HEK293 (cell line): ENCODE data around the gene TMEM150B.

Source experiments
- BCL11A ChIP-seq: fragments of 450-650 bp; formaldehyde crosslinking; IDR thresholded peaks from 2 replicates; pipeline ENCODE4 v1.5.1; 2016; ENCODE audit warnings: low read depth, missing biosample characterization, missing genetic modification characterization
- KLF1 ChIP-seq: fragments of 450-650 bp; formaldehyde crosslinking; IDR thresholded peaks from 2 replicates; pipeline ENCODE4 v1.5.1; 2016; ENCODE audit warnings: missing biosample characterization, missing genetic modification characterization
- KLF17 ChIP-seq: fragments of 450-650 bp; formaldehyde crosslinking; IDR thresholded peaks from 2 replicates; pipeline ENCODE4 v1.5.1; 2016; ENCODE audit warnings: missing biosample characterization, missing genetic modification characterization
- SALL2 ChIP-seq: fragments of 450-650 bp; formaldehyde crosslinking; IDR thresholded peaks from 2 replicates; pipeline ENCODE4 v1.5.0; 2017; ENCODE audit warnings: missing biosample characterization, mild to moderate bottlenecking, missing genetic modification characterization, borderline replicate concordance
- SP3 ChIP-seq: fragments of 450-650 bp; formaldehyde crosslinking; IDR thresholded peaks from 2 replicates; pipeline ENCODE4 v1.5.1; 2016; ENCODE audit warnings: missing biosample characterization, missing genetic modification characterization
- TRIM28 ChIP-seq: IDR thresholded peaks from 2 replicates; pipeline ENCODE4 v1.6.1; 2011; ENCODE audit warnings: low read length, control low read depth, borderline replicate concordance
- YY2 ChIP-seq: fragments of 450-650 bp; formaldehyde crosslinking; IDR thresholded peaks from 2 replicates; pipeline ENCODE4 v1.5.1; 2016; ENCODE audit warnings: missing biosample characterization, missing genetic modification characterization
- ZIC2 ChIP-seq: fragments of 450-650 bp; formaldehyde crosslinking; IDR thresholded peaks from 2 replicates; pipeline ENCODE4 v1.5.1; 2016; ENCODE audit warnings: missing biosample characterization, missing genetic modification characterization
- ZNF138 ChIP-seq: fragments of 450-650 bp; formaldehyde crosslinking; IDR thresholded peaks from 2 replicates; pipeline ENCODE4 v1.5.1; 2016; ENCODE audit warnings: missing biosample characterization, missing genetic modification characterization, borderline replicate concordance
- ZNF169 ChIP-seq: fragments of 450-650 bp; formaldehyde crosslinking; IDR thresholded peaks from 2 replicates; pipeline ENCODE4 v1.5.1; 2016; ENCODE audit warnings: missing biosample characterization, missing genetic modification characterization
- ZNF214 ChIP-seq: fragments of 450-650 bp; formaldehyde crosslinking; IDR thresholded peaks from 2 replicates; pipeline ENCODE4 v1.5.1; 2017; ENCODE audit warnings: missing biosample characterization, mild to moderate bottlenecking, missing genetic modification characterization, borderline replicate concordance
- ZNF292 ChIP-seq: fragments of 450-650 bp; formaldehyde crosslinking; IDR thresholded peaks from 2 replicates; pipeline ENCODE4 v1.5.1; 2016; ENCODE audit warnings: low read depth, missing biosample characterization, missing genetic modification characterization, borderline replicate concordance
- ZNF341 ChIP-seq: fragments of 450-650 bp; formaldehyde crosslinking; IDR thresholded peaks from 2 replicates; pipeline ENCODE4; 2016; ENCODE audit warnings: low read depth, missing biosample characterization, missing genetic modification characterization
- ZNF354C ChIP-seq: fragments of 450-650 bp; formaldehyde crosslinking; IDR thresholded peaks from 2 replicates; pipeline ENCODE4 v1.5.1; 2016; ENCODE audit warnings: missing biosample characterization, missing genetic modification characterization, low read depth, borderline replicate concordance
- ZNF366 ChIP-seq: fragments of 450-650 bp; formaldehyde crosslinking; conservative IDR thresholded peaks from 2 replicates; pipeline ENCODE4 v1.5.1; 2016; ENCODE audit warnings: missing biosample characterization, missing genetic modification characterization
- ZNF391 ChIP-seq: fragments of 450-650 bp; formaldehyde crosslinking; IDR thresholded peaks from 2 replicates; pipeline ENCODE4 v1.5.1; 2016; ENCODE audit warnings: low read depth, missing biosample characterization, missing genetic modification characterization, borderline replicate concordance
- ZNF404 ChIP-seq: fragments of 450-650 bp; formaldehyde crosslinking; IDR thresholded peaks from 2 replicates; pipeline ENCODE4 v1.5.1; 2017; ENCODE audit warnings: missing biosample characterization, missing genetic modification characterization
- ZNF416 ChIP-seq: fragments of 450-650 bp; formaldehyde crosslinking; IDR thresholded peaks from 2 replicates; pipeline ENCODE4 v1.5.1; 2016; ENCODE audit warnings: missing biosample characterization, missing genetic modification characterization
- ZNF501 ChIP-seq: fragments of 450-650 bp; formaldehyde crosslinking; IDR thresholded peaks from 2 replicates; pipeline ENCODE4 v1.5.1; 2016; ENCODE audit warnings: missing biosample characterization, missing genetic modification characterization
- ZNF555 ChIP-seq: fragments of 450-650 bp; formaldehyde crosslinking; conservative IDR thresholded peaks from 2 replicates; pipeline ENCODE4 v1.5.1; 2017; ENCODE audit warnings: missing biosample characterization, mild to moderate bottlenecking, missing genetic modification characterization, inconsistent platforms
- ZNF571 ChIP-seq: fragments of 450-650 bp; formaldehyde crosslinking; IDR thresholded peaks from 2 replicates; pipeline ENCODE4 v1.5.0; 2017; ENCODE audit warnings: missing biosample characterization, missing genetic modification characterization
- ZNF596 ChIP-seq: fragments of 450-650 bp; IDR thresholded peaks from 2 replicates; pipeline ENCODE4 v1.5.0; 2018; ENCODE audit warnings: missing biosample characterization, mild to moderate bottlenecking, missing genetic modification characterization, moderate library complexity
- ZNF621 ChIP-seq: fragments of 450-650 bp; formaldehyde crosslinking; IDR thresholded peaks from 2 replicates; pipeline ENCODE4 v1.5.1; 2017; ENCODE audit warnings: missing biosample characterization, missing genetic modification characterization
- ZNF629 ChIP-seq: fragments of 450-650 bp; formaldehyde crosslinking; IDR thresholded peaks from 2 replicates; pipeline ENCODE4 v1.5.1; 2017; ENCODE audit warnings: missing biosample characterization, missing genetic modification characterization
- ZNF639 ChIP-seq: fragments of 450-650 bp; formaldehyde crosslinking; IDR thresholded peaks from 2 replicates; pipeline ENCODE4 v1.5.1; 2016; ENCODE audit warnings: missing biosample characterization, missing genetic modification characterization
- ZNF654 ChIP-seq: fragments of 450-650 bp; formaldehyde crosslinking; IDR thresholded peaks from 2 replicates; pipeline ENCODE4 v1.5.1; 2016; ENCODE audit warnings: low read depth, missing biosample characterization, missing genetic modification characterization
- ZNF670 ChIP-seq: fragments of 450-650 bp; formaldehyde crosslinking; IDR thresholded peaks from 2 replicates; pipeline ENCODE4 v1.5.1; 2016; ENCODE audit warnings: missing biosample characterization, missing genetic modification characterization, low read depth
- ZNF707 ChIP-seq: fragments of 450-650 bp; formaldehyde crosslinking; IDR thresholded peaks from 2 replicates; pipeline ENCODE4 v1.5.1; 2016; ENCODE audit warnings: missing biosample characterization, missing genetic modification characterization
- ZNF768 ChIP-seq: fragments of 450-650 bp; formaldehyde crosslinking; IDR thresholded peaks from 2 replicates; pipeline ENCODE4 v1.5.1; 2018; ENCODE audit warnings: missing biosample characterization, mild to moderate bottlenecking, missing genetic modification characterization
- ZNF785 ChIP-seq: fragments of 450-650 bp; formaldehyde crosslinking; IDR thresholded peaks from 2 replicates; pipeline ENCODE4 v1.5.1; 2016; ENCODE audit warnings: missing biosample characterization, missing genetic modification characterization
- ZNF792 ChIP-seq: fragments of 450-650 bp; formaldehyde crosslinking; IDR thresholded peaks from 2 replicates; pipeline ENCODE4 v1.5.1; 2016; ENCODE audit warnings: missing biosample characterization, missing genetic modification characterization
- ZNF830 ChIP-seq: fragments of 450-650 bp; IDR thresholded peaks from 2 replicates; pipeline ENCODE4 v1.5.0; 2018; ENCODE audit warnings: missing biosample characterization, missing genetic modification characterization, low read depth, mild to moderate bottlenecking, moderate library complexity
- ZNF843 ChIP-seq: fragments of 450-650 bp; formaldehyde crosslinking; IDR thresholded peaks from 2 replicates; pipeline ENCODE4 v1.5.1; 2016; ENCODE audit warnings: missing biosample characterization, missing genetic modification characterization
- ZSCAN16 ChIP-seq: fragments of 450-650 bp; formaldehyde crosslinking; IDR thresholded peaks from 2 replicates; pipeline ENCODE4 v1.5.1; 2016; ENCODE audit warnings: missing biosample characterization, missing genetic modification characterization
- ZSCAN23 ChIP-seq: fragments of 450-650 bp; formaldehyde crosslinking; IDR thresholded peaks from 2 replicates; pipeline ENCODE4 v1.5.1; 2016; ENCODE audit warnings: missing biosample characterization, missing genetic modification characterization
- TF ChIP-seq, protein P1 (sequence below): fragments of 450-650 bp; formaldehyde crosslinking; IDR thresholded peaks from 2 replicates; pipeline ENCODE4 v1.5.1; 2016; ENCODE audit warnings: missing biosample characterization, missing genetic modification characterization
- TF ChIP-seq, protein P2 (sequence below): fragments of 450-650 bp; formaldehyde crosslinking; IDR thresholded peaks from 2 replicates; pipeline ENCODE4 v1.5.1; 2016; ENCODE audit warnings: missing biosample characterization, missing genetic modification characterization

The TMEM150B gene

DNA sequence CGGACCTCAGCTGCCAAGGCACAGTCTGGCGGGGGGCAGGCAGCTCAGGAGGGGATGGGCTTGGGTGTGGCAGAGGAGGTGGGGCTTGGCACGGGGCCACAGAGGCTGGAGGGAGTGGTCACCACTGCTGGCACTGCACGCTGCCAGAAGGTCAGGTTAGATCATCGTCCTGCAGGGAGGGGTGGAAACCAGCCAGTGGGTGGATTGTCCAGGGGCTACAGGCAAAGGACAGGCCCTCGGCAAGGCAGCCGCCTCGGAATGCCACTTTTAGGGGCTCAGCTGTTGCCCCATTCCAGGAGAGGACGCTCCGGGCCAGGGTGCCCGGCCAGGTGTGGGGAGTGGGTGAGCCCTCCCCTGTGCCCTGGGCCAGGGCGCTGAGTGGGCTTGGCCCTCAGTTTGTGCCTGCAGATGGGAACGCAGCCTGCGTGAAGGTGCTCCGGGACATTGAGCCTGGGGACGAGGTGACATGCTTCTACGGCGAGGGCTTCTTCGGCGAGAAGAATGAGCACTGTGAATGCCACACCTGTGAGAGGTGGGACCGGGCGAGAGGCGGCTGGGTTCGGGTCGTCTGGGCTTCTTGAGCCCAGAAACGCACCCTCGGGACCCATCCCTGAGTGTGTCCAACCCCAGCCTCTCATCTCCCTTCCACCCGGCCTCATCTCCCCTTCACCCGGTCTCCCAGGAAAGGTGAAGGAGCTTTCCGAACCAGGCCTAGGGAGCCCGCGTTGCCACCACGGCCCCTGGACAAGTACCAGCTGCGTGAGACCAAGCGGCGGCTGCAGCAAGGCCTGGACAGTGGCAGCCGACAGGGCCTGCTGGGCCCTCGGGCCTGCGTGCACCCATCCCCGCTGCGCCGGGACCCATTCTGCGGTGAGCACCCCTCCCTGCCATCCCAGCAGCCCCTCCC lies 20.9 kb upstream of the TMEM150B start (continued):
- TF ChIP-seq ZNF639 (tag by site-specific recombination): no peak
- TF ChIP-seq, protein P1, sequence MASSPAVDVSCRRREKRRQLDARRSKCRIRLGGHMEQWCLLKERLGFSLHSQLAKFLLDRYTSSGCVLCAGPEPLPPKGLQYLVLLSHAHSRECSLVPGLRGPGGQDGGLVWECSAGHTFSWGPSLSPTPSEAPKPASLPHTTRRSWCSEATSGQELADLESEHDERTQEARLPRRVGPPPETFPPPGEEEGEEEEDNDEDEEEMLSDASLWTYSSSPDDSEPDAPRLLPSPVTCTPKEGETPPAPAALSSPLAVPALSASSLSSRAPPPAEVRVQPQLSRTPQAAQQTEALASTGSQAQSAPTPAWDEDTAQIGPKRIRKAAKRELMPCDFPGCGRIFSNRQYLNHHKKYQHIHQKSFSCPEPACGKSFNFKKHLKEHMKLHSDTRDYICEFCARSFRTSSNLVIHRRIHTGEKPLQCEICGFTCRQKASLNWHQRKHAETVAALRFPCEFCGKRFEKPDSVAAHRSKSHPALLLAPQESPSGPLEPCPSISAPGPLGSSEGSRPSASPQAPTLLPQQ (tag by site-specific recombination): no peak
- TF ChIP-seq KLF17 (tag by site-specific recombination): peak; percentile 65
- no peak for TF ChIP-seq ZNF169
- TF ChIP-seq TRIM28: no peak
- no peak for TF ChIP-seq ZNF416
- TF ChIP-seq ZIC2 (tag by site-specific recombination): 0 out of 2 replicates have a peak, but pooled peaks have one; percentile 17
- TF ChIP-seq ZNF843: no peak
- TF ChIP-seq ZNF341 (tag by site-specific recombination): peak; percentile 95
- no peak for TF ChIP-seq ZNF292 (tag by site-specific recombination)
- no peak for TF ChIP-seq ZNF629 (tag by site-specific recombination)
- TF ChIP-seq ZNF596 (tag by site-specific recombination): no peak
- TF ChIP-seq BCL11A (tag by site-specific recombination): no peak
- no peak for TF ChIP-seq ZSCAN23 (tag by site-specific recombination)
- TF ChIP-seq ZNF670: no peak
- no peak for TF ChIP-seq ZNF621 (tag by site-specific recombination)
- TF ChIP-seq ZNF768 (tag by site-specific recombination): no peak
- no peak for TF ChIP-seq ZNF785 (tag by site-specific recombination)
- TF ChIP-seq, protein P2, sequence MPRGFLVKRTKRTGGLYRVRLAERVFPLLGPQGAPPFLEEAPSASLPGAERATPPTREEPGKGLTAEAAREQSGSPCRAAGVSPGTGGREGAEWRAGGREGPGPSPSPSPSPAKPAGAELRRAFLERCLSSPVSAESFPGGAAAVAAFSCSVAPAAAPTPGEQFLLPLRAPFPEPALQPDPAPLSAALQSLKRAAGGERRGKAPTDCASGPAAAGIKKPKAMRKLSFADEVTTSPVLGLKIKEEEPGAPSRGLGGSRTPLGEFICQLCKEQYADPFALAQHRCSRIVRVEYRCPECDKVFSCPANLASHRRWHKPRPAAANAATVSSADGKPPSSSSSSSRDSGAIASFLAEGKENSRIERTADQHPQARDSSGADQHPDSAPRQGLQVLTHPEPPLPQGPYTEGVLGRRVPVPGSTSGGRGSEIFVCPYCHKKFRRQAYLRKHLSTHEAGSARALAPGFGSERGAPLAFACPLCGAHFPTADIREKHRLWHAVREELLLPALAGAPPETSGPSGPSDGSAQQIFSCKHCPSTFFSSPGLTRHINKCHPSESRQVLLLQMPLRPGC (tag by site-specific recombination): no peak
- no peak for TF ChIP-seq ZNF654 (tag by site-specific recombination)
- no peak for TF ChIP-seq ZNF366 (tag by site-specific recombination)
- TF ChIP-seq ZNF830 (tag by site-specific recombination): no peak
- no peak for TF ChIP-seq ZNF571 (tag by site-specific recombination)
- TF ChIP-seq ZNF391: no peak
- TF ChIP-seq SALL2: no peak
- TF ChIP-seq ZSCAN16 (tag by site-specific recombination): no peak
- no peak for TF ChIP-seq ZNF214 (tag by site-specific recombination)
- no peak for TF ChIP-seq ZNF707
- TF ChIP-seq KLF1 (tag by site-specific recombination): peak; percentile 95
- no peak for TF ChIP-seq ZNF354C
- TF ChIP-seq ZNF138 (tag by site-specific recombination): no peak
- no peak for TF ChIP-seq ZNF404 (tag by site-specific recombination)
- no peak for TF ChIP-seq ZNF555 (tag by site-specific recombination)
- no peak for TF ChIP-seq ZNF501 (tag by site-specific recombination)
- TF ChIP-seq YY2 (tag by site-specific recombination): no peak
- TF ChIP-seq SP3: peak; percentile 49; the same call in 1 of the 2 replicates
- no peak for TF ChIP-seq ZNF792
